Umbilical cord (tissue), 2 donors: ENCODE results near the gene MRPL58. TPM values are rescaled to one million over a fixed set of nuclear protein-coding genes. Genes with fewer than 3 reads are reported as not detected.
"Not testable (repeated sequence)": the region's sequence is repeated elsewhere in the genome, so short reads cannot be mapped to it uniquely, and the experiment has no call there.

ENCODE experiments used
- DNase-seq: peaks from one replicate; pipeline ENCODE4 v3.0.0-alpha.2; 2015; ENCODE audit warnings: low spot score
- total RNA-seq: library from RNA; depleted of rRNA; stranded (reverse); fragments of >200 nt; gene quantifications from one replicate; pipeline ENCODE4 v1.2.3, GENCODE V29; 2014; ENCODE audit warnings: low replicate concordance; ENCODE audit not compliant: insufficient read depth

MRPL58 gene
- total RNA-seq, 1 donor from 2014 or later: 24.6 TPM

DNA sequence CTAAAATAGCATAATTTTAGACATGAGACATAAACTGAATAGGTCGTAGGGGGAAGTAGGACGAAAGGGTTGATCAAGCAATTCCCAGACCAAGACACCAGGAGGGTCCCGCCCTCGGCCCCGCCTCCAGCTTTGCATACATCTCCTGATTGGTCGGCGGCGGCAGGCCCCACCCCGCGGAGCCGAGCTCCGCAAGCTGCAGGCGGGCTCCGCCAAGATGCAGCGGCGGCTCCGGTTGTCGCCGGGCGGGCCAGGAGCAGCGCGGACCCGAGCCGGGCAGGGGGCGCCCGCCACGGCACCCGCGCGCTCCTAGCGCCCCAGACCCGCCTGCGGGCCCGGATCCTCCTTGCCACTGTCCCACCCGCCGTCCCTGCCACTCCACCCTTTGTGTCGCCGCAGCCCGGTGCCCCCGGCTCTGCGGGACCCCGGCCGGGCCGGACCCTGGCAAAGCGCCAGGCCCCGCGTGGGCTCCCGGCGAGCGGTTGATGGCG, 25.0 kb upstream of the MRPL58 start, which contains the start of gene CDR2L:
TSS of gene CDR2L (plus strand) at position 215 of the 491 bp plus-strand sequence. CDS start 412 bp downstream, outside the sequence.
- peak; percentile 97 for DNase-seq

DNA sequence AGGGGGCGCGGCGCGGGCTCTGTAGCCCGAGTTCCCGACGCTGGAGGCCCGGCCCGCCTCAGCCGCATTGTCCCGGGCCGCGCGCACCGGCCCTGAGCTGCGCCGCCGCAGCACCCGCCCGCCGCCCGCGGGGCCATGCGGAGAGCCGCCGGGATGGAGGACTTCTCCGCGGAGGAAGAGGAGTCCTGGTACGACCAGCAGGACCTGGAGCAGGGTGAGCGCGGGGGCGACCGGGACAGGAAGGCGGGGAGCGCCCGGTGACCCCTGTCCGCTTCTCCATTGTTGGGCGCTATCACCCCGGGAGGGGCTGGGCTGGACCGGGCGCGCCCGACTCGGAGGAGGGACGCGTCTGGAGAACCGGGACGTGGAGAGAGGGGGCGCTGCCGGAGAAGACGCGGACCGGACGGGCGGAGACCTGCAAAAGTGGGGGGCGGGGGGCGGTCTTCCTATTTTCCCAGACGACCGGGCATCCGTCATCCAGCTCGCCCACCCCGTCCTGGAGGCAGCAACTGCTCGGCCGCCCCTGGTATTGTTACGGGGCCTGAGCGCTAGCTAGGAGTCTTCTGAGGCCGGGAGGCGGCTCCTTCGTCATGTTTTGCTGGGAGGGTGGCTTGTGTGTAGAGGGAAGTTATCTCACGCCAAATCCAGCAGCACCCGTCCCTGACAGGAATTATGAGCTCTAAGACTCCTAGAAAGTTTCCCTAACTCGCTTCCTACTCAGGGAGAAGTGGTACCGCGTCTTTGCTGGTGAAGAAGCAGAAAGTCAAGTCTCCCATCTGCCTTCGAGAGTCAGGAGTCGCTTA, 24.4 kb upstream of the MRPL58 start:
- peak; percentile 91 for DNase-seq

DNA sequence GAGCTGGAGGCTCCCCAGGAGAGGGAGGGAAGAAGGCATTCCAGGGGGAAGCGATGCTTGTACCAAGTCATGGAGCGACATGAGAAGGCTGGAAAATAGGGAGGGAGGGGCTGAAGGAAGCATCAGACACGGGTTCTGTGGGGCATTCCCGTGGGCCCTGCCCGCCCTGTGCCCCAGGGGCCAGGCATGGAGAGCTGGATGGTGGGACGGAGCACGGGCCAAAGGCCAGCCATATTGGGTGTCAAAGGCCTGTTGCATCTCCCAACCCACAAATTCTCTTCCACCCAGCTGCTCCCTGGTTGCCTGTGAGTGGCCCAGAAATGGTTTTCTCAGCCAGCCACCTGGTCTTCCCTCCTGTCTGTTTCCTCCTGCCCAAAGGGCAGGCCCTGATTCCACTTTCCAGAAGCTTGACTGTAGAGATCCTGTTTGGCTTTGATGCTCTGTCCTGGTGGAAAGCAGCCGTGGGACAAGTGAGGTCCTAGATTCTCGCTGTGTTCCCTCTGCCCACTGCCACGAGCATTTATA, 21.8 kb upstream of the MRPL58 start:
- DNase-seq: no peak

DNA sequence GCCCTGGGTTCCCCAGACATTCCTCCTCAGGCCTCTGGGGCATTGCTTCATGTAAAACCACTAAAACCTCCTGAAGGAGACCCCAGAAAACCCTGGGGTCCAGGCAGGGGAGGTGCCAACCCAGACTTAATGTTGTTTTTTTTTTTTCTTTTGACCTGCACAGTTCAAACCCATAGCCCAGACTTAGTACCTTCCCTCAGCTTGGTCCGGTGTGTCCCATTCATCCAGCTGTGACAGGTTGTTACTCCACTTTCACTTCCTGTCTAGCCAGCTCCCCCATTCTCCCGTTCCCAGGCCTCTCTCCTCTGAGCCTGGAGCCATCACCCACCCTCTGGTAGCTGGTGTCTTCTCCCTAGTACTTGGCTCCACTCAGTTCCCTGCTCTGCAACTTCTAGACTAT, 20.2 kb upstream of the MRPL58 start:
- no peak for DNase-seq

DNA sequence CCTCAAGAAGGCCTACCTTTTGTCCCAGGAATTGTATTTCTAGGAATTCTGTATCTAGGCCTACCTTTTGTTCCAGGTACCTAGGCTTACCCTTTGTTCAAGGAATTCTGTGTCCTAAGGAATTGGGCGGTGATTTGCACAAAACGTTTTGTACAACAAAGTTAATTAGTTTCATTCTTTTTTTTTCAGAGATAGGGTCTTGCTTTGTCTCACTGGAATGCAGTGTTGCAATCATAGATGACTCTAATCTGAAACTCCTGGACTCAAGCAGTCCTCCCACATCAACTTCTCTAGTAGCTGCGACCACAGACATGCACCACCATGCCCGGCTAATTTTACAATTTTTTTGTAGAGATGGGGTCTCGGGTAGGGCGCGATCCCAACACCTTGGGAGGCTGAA, 18.0 kb upstream of the MRPL58 start:
- no peak for DNase-seq

DNA sequence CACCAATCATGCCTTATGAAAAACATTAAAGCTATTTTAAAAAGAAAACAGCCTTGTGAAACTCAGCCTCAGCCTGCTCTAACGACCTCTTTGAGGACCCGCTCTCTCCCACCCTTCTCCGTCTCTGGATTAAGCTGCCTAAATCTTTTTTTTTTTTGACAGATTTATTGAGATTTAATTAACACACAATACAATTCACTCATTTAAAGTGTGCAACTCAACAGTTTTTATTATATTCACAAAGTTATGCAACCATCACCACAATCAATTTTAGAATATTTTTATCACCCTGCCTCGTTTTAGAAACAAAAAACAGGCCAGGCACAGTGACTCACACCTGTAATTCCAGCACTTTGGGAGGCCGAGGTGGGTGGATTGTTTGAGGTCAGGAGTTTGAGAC, 16.6 kb upstream of the MRPL58 start:
- no peak for DNase-seq

DNA sequence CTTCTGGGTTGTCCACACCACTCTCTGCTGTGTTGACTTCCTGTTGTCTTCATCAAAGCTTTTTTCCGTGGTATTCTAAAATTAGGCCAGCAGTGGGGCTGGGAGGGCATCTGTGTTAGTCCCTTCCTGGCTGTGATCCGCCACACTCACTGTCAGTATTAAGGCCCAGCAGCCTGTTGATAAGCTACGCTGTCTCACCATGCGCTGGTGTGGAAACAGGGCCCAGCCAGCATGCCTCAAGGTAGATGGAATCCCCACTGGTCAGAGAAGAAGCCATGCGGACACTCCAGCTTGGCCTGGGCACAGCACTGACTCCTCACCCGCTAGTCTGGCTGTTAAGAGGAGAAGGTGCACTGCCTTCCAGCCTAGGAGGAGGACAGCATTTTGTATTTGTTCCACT, 13.7 kb upstream of the MRPL58 start:
- peak; percentile 36 for DNase-seq

DNA sequence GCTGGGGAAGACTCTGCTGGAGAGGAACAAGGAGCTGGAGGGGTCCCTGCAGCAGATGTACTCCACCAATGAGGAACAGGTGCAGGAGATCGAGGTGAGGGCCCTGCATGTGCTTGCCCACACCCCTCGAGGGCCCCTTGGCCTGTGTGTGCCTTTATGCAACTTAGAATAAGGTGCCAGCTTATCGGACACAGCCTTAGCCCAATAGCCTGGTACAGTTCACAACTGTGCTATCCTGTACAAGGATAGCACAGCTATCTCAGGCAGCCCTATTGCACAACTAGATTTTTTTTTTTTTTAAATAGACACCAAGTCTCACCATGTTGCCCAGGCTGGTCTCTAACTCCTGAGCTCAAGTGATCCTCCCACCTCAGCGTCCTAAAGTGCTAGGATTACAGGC, 12.9 kb upstream of the MRPL58 start:
- no peak for DNase-seq

DNA sequence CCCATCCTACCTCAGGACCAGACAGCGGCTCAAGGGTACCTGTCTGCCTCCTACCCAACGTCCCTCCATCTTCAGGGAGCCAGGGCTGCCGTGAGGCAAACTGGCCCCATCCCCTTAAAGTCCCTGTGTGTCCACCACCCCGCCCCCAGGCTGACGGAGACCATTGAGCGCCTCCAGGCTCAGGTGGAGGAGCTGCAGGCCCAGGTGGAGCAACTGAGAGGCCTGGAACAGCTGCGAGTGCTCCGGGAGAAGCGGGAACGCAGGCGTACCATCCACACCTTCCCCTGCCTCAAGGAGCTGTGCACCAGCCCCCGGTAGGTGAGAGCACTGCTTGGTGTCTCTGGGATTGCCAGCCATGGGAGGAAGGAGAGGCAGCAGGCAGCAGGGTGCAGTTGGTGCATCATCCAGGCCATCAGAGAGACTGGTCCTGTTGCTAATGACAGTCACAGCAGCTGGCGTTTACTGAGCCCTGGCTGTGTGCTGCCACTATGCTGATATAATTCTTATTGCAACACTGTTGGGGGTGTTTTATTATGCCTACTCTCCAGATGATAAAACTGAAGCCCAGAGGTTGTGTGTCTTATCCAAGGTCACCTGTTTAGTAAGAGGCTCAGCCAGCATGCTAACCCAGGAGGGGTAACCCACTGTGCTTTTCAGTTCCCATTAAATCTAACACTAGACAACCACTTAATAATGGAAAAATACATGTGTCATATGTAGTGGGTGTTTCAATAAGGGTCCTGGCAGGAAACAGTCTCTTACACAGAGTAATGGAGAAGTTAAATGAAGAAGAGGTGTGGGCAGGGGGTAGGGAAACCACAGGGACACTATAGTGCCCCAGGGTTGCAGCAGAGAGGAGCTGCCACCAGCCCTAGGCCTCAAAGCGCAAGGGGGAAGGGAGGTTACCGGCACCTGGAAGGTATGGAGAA, 10.3 kb upstream of the MRPL58 start:
- DNase-seq: no peak

DNA sequence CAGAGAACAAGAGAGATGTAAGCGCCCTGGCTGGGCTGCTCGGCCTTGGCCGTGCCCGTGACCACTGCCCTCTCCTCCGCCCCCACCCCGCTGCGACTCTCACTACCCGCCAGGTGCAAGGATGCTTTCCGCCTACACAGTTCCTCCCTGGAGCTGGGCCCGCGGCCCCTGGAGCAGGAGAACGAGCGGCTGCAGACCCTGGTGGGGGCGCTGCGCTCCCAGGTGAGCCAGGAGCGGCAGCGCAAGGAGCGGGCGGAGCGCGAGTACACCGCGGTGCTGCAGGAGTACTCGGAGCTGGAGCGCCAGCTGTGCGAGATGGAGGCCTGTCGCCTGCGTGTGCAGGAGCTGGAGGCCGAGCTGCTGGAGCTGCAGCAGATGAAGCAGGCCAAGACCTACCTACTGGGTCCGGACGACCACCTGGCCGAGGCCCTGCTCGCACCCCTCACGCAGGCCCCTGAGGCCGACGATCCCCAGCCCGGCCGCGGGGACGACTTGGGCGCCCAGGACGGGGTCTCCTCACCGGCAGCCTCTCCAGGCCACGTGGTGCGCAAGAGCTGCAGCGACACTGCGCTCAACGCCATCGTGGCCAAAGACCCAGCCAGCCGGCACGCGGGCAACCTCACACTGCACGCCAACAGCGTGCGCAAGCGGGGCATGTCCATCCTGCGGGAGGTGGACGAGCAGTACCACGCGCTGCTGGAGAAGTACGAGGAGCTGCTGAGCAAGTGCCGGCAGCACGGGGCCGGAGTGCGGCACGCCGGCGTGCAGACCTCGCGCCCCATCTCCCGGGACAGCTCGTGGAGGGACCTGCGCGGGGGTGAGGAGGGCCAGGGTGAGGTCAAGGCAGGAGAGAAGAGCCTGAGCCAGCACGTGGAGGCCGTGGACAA, 9.2 kb upstream of the MRPL58 start:
- DNase-seq: no peak

DNA sequence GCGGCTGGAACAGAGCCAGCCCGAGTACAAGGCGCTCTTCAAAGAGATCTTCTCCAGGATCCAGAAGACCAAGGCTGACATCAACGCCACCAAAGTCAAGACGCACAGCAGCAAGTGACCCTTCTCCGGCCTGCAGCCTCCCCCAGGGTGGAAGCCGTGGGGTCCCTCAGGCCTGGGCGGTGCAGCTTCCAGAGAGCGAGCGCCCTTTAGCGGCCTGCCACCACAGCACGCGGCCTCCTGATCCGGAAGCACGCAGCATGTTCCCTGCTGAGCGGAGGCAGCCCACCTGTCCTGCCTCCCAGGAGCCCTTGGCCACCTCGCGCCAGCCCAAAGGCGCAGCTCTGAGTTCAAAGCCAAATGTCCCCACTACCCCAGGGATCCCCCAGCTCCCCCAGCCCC, 8.5 kb upstream of the MRPL58 start:
- DNase-seq: no peak

DNA sequence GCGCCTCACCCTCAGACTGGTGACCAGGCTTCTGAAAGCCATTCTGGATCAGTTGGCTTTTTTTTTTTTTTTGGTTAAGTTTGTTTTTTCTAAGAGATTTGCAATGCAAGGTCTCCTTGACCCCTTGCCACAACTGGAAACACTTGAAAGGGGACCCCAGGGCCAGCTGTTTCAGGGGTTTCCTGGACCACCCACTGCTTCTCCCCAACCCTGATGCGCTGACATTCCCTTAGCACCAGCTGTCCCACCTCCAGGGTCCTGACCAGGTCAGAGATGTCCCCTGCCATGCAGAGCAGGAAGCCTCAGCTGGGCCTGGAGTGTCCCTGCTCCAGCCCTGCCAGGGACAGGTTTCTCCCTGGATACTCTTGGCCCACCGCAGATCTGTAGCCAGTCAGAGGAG, 8.1 kb upstream of the MRPL58 start:
- DNase-seq: no peak

DNA sequence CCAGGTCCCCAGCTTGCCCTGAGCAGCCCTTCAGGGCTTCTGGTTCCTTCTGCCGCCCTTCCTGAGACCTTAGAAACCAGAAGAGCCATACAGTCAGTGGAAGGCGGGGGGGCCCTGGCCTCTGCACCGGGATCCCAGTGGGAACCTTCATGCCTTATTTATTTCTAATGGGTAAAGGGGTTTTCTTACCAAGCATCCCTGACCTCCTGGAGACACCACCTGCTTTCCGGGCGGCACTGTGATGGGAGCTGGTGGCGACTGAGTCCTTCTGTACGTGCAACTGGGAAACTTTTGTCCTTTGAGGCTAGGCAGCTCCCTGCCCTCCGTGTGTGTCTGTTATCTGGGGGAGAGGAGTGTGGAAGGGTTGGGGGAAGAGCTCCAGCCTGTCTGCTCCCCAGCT, 7.2 kb upstream of the MRPL58 start:
- no peak for DNase-seq

DNA sequence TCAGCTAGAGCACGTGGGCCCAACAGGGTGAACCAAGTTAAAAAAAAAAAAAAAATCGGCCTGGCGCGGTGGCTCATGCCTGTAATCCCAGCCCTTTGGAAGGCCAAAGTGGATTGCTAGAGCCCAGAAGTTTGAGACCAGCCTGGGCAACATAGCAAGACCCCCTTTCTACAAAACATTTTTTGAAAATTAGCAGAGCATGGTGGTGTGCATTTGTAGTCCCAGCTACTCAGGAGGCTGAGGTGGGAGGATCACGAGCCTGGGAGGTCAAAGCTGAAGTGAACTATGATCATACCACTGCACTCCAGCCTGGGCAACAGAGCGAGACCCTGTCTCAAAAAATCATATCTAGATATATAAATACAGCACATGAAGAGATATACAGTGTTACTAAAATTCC, 6.4 kb upstream of the MRPL58 start:
- DNase-seq: not testable (repeated sequence)

DNA sequence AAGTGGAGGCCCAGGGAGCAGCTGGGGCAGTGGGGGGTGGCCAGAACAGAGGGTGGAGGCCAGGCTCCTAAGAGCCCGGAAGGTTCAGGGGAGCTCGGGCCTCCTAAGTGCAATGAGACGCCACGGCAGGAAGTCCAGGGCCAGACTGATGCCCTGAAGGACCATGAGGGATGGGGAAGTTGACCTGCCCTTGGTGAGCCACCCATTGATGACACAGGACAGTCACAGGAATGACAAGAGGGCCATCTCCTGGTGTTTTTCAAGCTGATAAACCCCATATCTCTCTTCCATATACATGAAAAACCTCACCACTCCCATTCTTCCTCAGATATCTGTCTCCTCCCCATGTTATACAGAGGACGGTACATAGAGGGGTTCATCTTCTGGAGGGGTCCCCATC, 5.8 kb upstream of the MRPL58 start:
- no peak for DNase-seq

DNA sequence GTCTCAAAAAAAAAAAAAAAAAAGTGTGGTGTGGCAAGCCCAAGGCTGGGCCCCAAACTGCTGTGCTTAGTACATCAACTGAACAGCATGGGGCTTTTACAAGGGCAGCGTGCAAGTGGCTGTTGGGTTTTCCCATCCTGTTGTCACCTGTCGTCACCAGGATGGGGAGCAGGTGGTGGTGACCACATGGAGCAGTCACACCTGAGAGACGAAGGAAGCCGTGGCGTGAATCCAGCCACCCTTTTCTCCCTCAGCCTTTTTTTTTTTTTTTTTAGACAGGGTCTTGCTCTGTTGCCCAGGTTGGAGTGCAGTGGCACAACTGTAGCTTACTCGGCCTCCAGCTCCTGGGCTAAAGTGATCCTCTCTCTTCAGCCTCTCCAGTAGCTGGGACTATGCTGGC, 4.1 kb upstream of the MRPL58 start:
- DNase-seq: no peak

DNA sequence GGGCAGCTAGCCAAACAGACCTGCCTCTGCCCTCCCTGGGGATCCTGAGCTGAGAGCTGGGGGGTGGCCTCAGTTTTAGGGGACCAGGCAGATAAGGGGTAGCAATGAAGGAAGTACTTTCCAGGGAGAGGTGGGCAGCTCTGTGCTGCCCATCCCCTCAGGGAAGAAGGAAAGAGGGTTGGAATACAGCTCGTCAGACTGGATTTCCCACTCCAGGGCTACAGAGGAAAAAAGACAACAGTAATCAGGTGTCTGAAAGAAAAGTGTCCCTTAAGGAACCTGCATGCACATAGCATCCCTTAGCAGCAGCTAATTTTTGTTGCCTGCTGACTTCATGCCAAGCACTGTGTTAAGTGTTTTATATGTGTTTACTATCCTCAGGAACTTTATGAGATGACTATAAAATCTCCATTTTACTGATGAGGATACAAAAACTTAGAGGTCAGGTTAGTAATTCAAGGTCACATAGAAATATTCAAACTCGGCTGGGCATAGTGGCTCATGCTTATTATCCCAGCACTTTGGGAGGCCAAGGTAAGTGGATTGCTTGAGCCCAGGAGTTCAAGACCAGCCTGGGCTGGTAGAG, 3.2 kb upstream of the MRPL58 start:
- DNase-seq: no peak

DNA sequence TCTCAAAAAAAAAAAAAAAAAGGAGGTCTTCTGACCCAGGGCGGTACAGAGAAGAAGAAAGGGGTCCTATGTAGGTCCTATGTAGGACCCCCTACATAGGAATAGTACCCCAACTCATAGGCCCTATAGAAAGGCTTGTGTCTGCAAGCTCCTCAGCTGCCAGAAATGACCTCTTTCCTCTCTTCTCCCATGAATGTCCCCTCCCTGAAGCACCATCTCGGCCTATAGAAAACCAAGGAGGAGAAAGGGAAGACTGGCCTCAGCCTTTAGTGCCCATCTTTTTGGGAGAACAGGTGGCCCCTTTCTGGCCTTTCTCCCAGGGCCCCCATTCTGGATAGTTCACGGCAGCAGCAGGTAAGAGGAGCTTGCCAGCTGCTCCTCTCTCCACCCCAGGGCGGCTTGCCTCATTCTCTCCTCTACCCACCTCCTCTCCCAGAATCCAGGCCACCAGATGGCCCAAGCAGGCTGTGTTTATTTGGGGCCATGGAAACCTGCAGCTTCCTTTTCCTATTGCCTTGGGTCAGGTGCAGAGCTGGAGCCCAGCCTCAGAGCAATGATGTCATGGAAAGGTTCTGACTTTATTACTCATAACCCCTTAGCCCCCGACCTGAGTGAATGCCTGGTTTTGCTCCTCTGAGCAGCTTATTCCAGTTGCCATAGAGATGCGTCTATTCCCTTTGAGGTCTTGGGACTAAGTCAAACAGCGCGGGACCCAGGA, 1.6 kb upstream of the MRPL58 start:
- peak; percentile 68 for DNase-seq

DNA sequence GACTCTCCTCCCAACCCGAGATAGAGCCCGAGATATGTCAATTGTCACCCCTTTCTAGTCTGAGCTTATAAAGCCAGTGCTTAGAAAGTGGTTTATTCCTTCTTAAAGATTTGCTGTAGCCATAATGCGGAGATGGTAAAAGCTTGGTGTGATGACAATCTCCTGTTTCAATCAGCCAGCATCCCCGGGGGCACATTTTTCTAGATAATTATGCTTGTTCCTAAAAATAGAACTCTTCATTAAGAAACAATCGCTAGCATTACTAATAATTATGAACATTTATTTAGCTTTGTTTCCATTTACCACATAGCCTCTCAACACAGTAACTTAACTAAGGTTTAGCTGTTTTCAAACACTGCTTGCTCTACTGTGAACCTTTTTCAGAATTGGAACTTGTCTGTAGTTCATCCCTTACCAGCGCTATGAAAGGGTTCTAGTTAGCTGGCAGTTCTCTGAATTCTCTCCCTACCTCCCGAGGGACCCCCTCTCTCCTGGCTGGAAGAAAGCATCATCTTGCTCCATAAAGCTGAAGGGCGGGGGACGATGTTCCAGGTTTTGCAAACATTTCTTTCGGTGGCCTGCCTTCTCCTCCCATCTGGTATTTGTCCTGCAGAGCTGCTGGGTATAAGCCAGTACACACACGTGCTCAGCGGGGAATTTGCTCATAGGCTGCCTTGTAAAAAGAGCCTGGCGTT, 922 bp upstream of the MRPL58 start:
- peak; percentile 93 for DNase-seq

DNA sequence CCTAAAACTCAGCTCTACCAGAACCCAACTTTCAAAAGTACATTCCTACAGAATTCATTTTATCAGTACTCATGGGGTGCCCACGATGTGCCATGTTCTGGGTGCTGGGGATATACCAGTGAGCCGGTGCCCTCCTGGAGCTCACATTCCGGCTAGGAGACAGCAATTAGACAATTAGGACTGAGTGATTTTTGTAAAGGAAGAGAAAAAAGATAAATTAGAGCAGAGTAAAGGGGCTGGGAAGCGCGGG, 449 bp upstream of the MRPL58 start:
- DNase-seq: no peak
